H1 (cell line): ENCODE results near the gene BTAF1. TPM values are rescaled to one million over a fixed set of nuclear protein-coding genes. Genes with fewer than 3 reads are reported as not detected.

Source experiments
- CTCF ChIA-PET: fragments of 300-600 bp; sonication (Branson Sonifier 250); formaldehyde crosslinking; loops from one replicate; lab custom pipeline; 2021; ENCODE audit not compliant: partially characterized antibody; lab: Charles Lee
- POLR2A ChIA-PET: fragments of 300-600 bp; sonication (Branson Sonifier 250); formaldehyde crosslinking; loops from one replicate; lab custom pipeline; 2021; ENCODE audit warnings: inconsistent platforms; ENCODE audit not compliant: partially characterized antibody; lab: Charles Lee
- DNase-seq, 2 experiments: peaks; one replicate each; pipeline versions ENCODE4 v3.0.0 to v3.0.0-alpha.2; 2010 to 2022; ENCODE audit warnings: low spot score in 2 of 2, low read depth in 1 of 2, mixed read lengths in 1 of 2
- FAIRE-seq: peaks from 2 replicates; lab custom pipeline; 2011; peaks lifted over from hg19 to GRCh38; lab: Jason Lieb, UNC
- H2AFZ ChIP-seq: 2 replicates; pipeline ENCODE4 v1.8.1; 2012; ENCODE audit warnings: low read length, inconsistent platforms
- H2AK5ac ChIP-seq: 2 replicates; pipeline ENCODE4 v1.6.1; 2013; ENCODE audit warnings: low read depth, low read length
- H2BK120ac ChIP-seq: replicated peaks from 2 replicates; pipeline ENCODE3; 2013; ENCODE audit warnings: low read depth, low read length, inconsistent platforms
- H2BK12ac ChIP-seq: 2 replicates; pipeline ENCODE4 v1.6.1; 2013; ENCODE audit warnings: low read depth, low read length
- H2BK15ac ChIP-seq: 2 replicates; pipeline ENCODE4 v1.6.1; 2013; ENCODE audit warnings: low read length
- H2BK20ac ChIP-seq: 2 replicates; pipeline ENCODE4 v1.6.1; 2013; ENCODE audit warnings: low read length
- H2BK5ac ChIP-seq: 2 replicates; pipeline ENCODE4 v1.6.1; 2013; ENCODE audit warnings: low read depth, low read length
- H3K14ac ChIP-seq: 2 replicates; pipeline ENCODE4 v1.6.1; 2013; ENCODE audit warnings: inconsistent platforms; ENCODE audit not compliant: insufficient read length
- H3K18ac ChIP-seq: 2 replicates; pipeline ENCODE4 v1.6.1; 2013; ENCODE audit warnings: low read length; ENCODE audit errors: extremely low read depth
- H3K23ac ChIP-seq: 2 replicates; pipeline ENCODE4 v1.6.1; 2013; ENCODE audit warnings: inconsistent platforms; ENCODE audit not compliant: insufficient read length
- H3K23me2 ChIP-seq: 2 replicates; pipeline ENCODE4 v1.6.1; 2013; ENCODE audit warnings: low read depth, low read length
- H3K27ac ChIP-seq: 2 replicates; pipeline ENCODE4 v1.6.1; 2011; ENCODE audit warnings: low read depth, low read length, inconsistent platforms
- H3K27me3 ChIP-seq, 4 experiments: replicated peaks in 1 of 4; 1 replicate in 1 of 4; 2 replicates in 3 of 4; pipeline versions ENCODE4 v1.6.1 to v1.8.1; 2011 to 2013; ENCODE audit warnings: low read length in 3 of 4, mild to moderate bottlenecking in 3 of 4, inconsistent platforms in 2 of 4, mixed read lengths in 2 of 4, moderate library complexity in 1 of 4; ENCODE audit not compliant: control insufficient read depth in 3 of 4, insufficient read depth in 3 of 4; ENCODE audit errors: extremely low read depth in 1 of 4
- H3K36me3 ChIP-seq, 4 experiments: 2 replicates each; pipeline versions ENCODE4 v1.6.1 to v1.8.1; 2011 to 2013; ENCODE audit warnings: mild to moderate bottlenecking in 4 of 4, low read length in 3 of 4, moderate library complexity in 2 of 4, control low read depth in 1 of 4, inconsistent platforms in 1 of 4; ENCODE audit not compliant: insufficient read depth in 4 of 4, control insufficient read depth in 2 of 4
- H3K4ac ChIP-seq: replicated peaks from 2 replicates; pipeline ENCODE3; 2013; ENCODE audit warnings: low read length, low read depth, mixed read lengths, inconsistent platforms; ENCODE audit not compliant: insufficient read length
- H3K4me1 ChIP-seq, 4 experiments: replicated peaks in 1 of 4; 1 replicate in 1 of 4; 2 replicates in 3 of 4; pipeline versions ENCODE4 v1.6.1 to v1.8.1; 2011 to 2013; ENCODE audit warnings: low read length in 3 of 4, inconsistent platforms in 2 of 4, mixed read lengths in 1 of 4; ENCODE audit not compliant: insufficient read depth in 4 of 4, control insufficient read depth in 3 of 4
- H3K4me2 ChIP-seq, 2 experiments: 2 replicates each; pipeline versions ENCODE4 v1.6.1 to v1.8.1; 2011 to 2013; ENCODE audit warnings: low read depth in 2 of 2, low read length in 2 of 2, control low read depth in 1 of 2, inconsistent platforms in 1 of 2, mild to moderate bottlenecking in 1 of 2; ENCODE audit not compliant: insufficient read depth in 1 of 2
- H3K4me3 ChIP-seq, 4 experiments: fragments of 200-600, 300-600 bp in 1 of 4; sonication (generic), shearing (Covaris generic), sonication (Bioruptor Twin) in 1 of 4; 2 replicates each; pipeline versions ENCODE4 v1.5.1 to v1.8.1; 2011 to 2016; ENCODE audit warnings: low read length in 4 of 4, low read depth in 3 of 4, control low read depth in 2 of 4, inconsistent platforms in 2 of 4, mild to moderate bottlenecking in 2 of 4, mixed read lengths in 1 of 4, moderate library complexity in 1 of 4; ENCODE audit not compliant: insufficient read depth in 2 of 4; ENCODE audit errors: extremely low read depth in 1 of 4
- H3K56ac ChIP-seq: replicated peaks from 2 replicates; pipeline ENCODE3; 2013; ENCODE audit warnings: low read depth, mild to moderate bottlenecking, mixed read lengths, low read length, inconsistent platforms; ENCODE audit not compliant: insufficient read length
- H3K79me1 ChIP-seq: 2 replicates; pipeline ENCODE4 v1.6.1; 2013; ENCODE audit warnings: low read depth, low read length, control low read depth
- H3K79me2 ChIP-seq, 2 experiments: 2 replicates each; pipeline versions ENCODE4 v1.6.1 to v1.8.1; 2012 to 2013; ENCODE audit warnings: low read length in 2 of 2, mild to moderate bottlenecking in 2 of 2, inconsistent platforms in 1 of 2; ENCODE audit not compliant: insufficient read depth in 2 of 2, control insufficient read depth in 1 of 2
- H3K9ac ChIP-seq, 4 experiments: replicated peaks in 1 of 4; 1 replicate in 1 of 4; 2 replicates in 3 of 4; pipeline versions ENCODE4 v1.6.1 to v1.8.1; 2011 to 2013; ENCODE audit warnings: low read depth in 3 of 4, low read length in 3 of 4, control low read depth in 2 of 4, mild to moderate bottlenecking in 2 of 4, moderate library complexity in 2 of 4, inconsistent platforms in 1 of 4; ENCODE audit errors: extremely low read depth in 1 of 4
- H3K9me3 ChIP-seq, 2 experiments: 2 replicates each; pipeline versions ENCODE4 v1.6.1 to v1.8.1; 2012 to 2013; ENCODE audit warnings: mild to moderate bottlenecking in 2 of 2, moderate library complexity in 2 of 2, control low read depth in 1 of 2, inconsistent platforms in 1 of 2, low read depth in 1 of 2, low read length in 1 of 2, mixed read lengths in 1 of 2; ENCODE audit not compliant: insufficient read depth in 2 of 2
- H4K20me1 ChIP-seq, 2 experiments: replicated peaks in 1 of 2; 2 replicates each; pipeline versions ENCODE3 to v1.8.1; 2011 to 2013; ENCODE audit warnings: inconsistent platforms in 2 of 2, low read length in 2 of 2, mild to moderate bottlenecking in 1 of 2; ENCODE audit not compliant: insufficient read depth in 2 of 2, control insufficient read depth in 1 of 2
- H4K5ac ChIP-seq: 2 replicates; pipeline ENCODE4 v1.6.1; 2013; ENCODE audit warnings: low read length, low read depth, mixed read lengths, inconsistent platforms; ENCODE audit not compliant: insufficient read length
- H4K8ac ChIP-seq: 2 replicates; pipeline ENCODE4 v1.8.0; 2013; ENCODE audit warnings: mild to moderate bottlenecking, moderate library complexity, low read length, inconsistent platforms; ENCODE audit not compliant: insufficient read depth; ENCODE audit errors: extremely low read depth
- H4K91ac ChIP-seq: replicated peaks from 2 replicates; pipeline ENCODE3; 2013; ENCODE audit warnings: low read length, mixed read lengths, inconsistent platforms; ENCODE audit not compliant: insufficient read length
- EP300 ChIP-seq, 2 experiments: IDR thresholded peaks; 1 replicate in 1 of 2; 2 replicates in 1 of 2; pipeline ENCODE4 v1.6.1; 2011 to 2012; ENCODE audit warnings: low read depth in 2 of 2, low read length in 2 of 2, mild to moderate bottlenecking in 2 of 2, borderline replicate concordance in 1 of 2, inconsistent platforms in 1 of 2, moderate library complexity in 1 of 2
- JUND ChIP-seq: IDR thresholded peaks from 2 replicates; pipeline ENCODE4 v1.6.1; 2011; ENCODE audit warnings: mild to moderate bottlenecking, improper control_type of control experiment, low read length
- YY1 ChIP-seq: IDR thresholded peaks from 2 replicates; pipeline ENCODE4 v1.6.1; 2011; ENCODE audit warnings: low read depth, mild to moderate bottlenecking, low read length
- WGBS, 2 experiments: shearing (Covaris generic) in 1 of 2; methylation state at CpG; one replicate each; pipeline versions ENCODE4 v1.1.6 to v1.1.7; 2013 to 2015; ENCODE audit warnings: low lambda C conversion rate in 2 of 2, mixed read lengths in 2 of 2, inconsistent platforms in 1 of 2, low coverage in 1 of 2, missing lambda C conversion rate in 1 of 2; ENCODE audit not compliant: insufficient replicate concordance in 2 of 2, insufficient coverage in 1 of 2, insufficient read length in 1 of 2; ENCODE audit errors: extremely low coverage in 1 of 2, missing lambda C conversion rate in 1 of 2; 5-methylcytosine and 5-hydroxymethylcytosine counted together
- polyA plus RNA-seq, 7 experiments: library from polyadenylated mRNA; depleted of rRNA in 3 of 7; stranded (reverse) in 5 of 7; unstranded in 2 of 7; fragments of >200 nt in 5 of 7; fragments of 200-250 nt in 2 of 7; gene quantifications; 1 replicate in 5 of 7; 2 replicates in 1 of 7; 4 replicates in 1 of 7; pipeline versions ENCODE4 v1.2.1 to v1.2.3, GENCODE V29; 2011 to 2013; ENCODE audit warnings: missing spikeins in 2 of 7, mixed read lengths in 2 of 7
- total RNA-seq: library from RNA; stranded (reverse); fragmentation: NEBNext Ultra II Directional; extraction: Animal tissue kit (Norgen Biotek cat#: 25700); gene quantifications from 2 replicates; pipeline ENCODE4 v1.2.1, GENCODE V29; 2021

Gene BTAF1
- total and polyA plus RNA-seq, 2 of the 8 experiments (the other 6 are each of a cell fraction or from before 2014, with no cell fraction given), result 24.5 to 39.1 TPM

- H2AK5ac ChIP-seq, result no peak overlapping the region
- no peak for DNase-seq
- H3K4ac ChIP-seq, result no peak overlapping the region
- no peaks in the 10 kb centered on the region for H3K79me2 ChIP-seq
- H2BK5ac ChIP-seq, result no peak overlapping the region
- H3K4me1 ChIP-seq, result no peaks in the 10 kb centered on the region
- no peak overlapping the region for H3K9ac ChIP-seq
- TF ChIP-seq YY1 (no peak), EP300 (IDR thresholded peaks at IDR 0.05; ENCODE audit: borderline replicate concordance in 1 of 2, low read depth in 2 of 2, low read length in 2 of 2) (no peak), JUND (no peak)
- TF ChIP-seq, all 59 proteins: peak for 0
- POLR2A ChIA-PET, result no interaction called here
- peaks cover 5% of the 10 kb centered on the region; the same call in 1 of the 2 replicates for H3K79me1 ChIP-seq
- H3K4me3 ChIP-seq, result no peak overlapping the region
- CTCF ChIA-PET, result interaction anchor here (0.6 kb wide), 1 partner anchor 540 kb away, joined by 3 read pairs; no protein-coding TSS in a partner anchor
- H4K91ac ChIP-seq, result no peak overlapping the region
- no peaks in the 10 kb centered on the region for H3K27me3 ChIP-seq
- H3K18ac ChIP-seq, result no peak overlapping the region
- no peak overlapping the region for H2BK12ac ChIP-seq
- no peak overlapping the region for H3K27ac ChIP-seq
- H3K4me2 ChIP-seq, result no peak overlapping the region
- H2BK15ac ChIP-seq, result no peak overlapping the region
- H3K14ac ChIP-seq, result no peak overlapping the region
- peaks cover 0 to 28% (median 1%) of the 10 kb centered on the region in 4 experiments; a peak in 5 of 8 replicates for H3K36me3 ChIP-seq
- H2BK120ac ChIP-seq, result no peak overlapping the region
- H4K5ac ChIP-seq, result no peak overlapping the region
- H4K20me1 ChIP-seq, result no peaks in the 10 kb centered on the region
- H4K8ac ChIP-seq, result no peak overlapping the region
- H2AFZ ChIP-seq, result no peak overlapping the region
- H3K56ac ChIP-seq, result no peak overlapping the region
- WGBS, 2 experiments, result 92% methylated on average over 5 of the region's 5 CpGs; no CpG with 5 or more reads in 1 of the 2 experiments
- no peak overlapping the region for H3K23ac ChIP-seq
- H2BK20ac ChIP-seq, result no peak overlapping the region
- no peak for FAIRE-seq
- H3K9me3 ChIP-seq, result no peaks in the 10 kb centered on the region
- H3K23me2 ChIP-seq, result no peaks in the 10 kb centered on the region; the same call in 1 of the 2 replicates
Measured at GRCh38 chr10:91976317-91977051, 52.9 kb downstream of the BTAF1 start.
